Small intestine (tissue), 7 donors: ENCODE data around the gene PALM3. TPM values are rescaled to one million over a fixed set of nuclear protein-coding genes. Genes with fewer than 3 reads are reported as not detected.
A peak's percentile ranks its signal among the peaks of the same experiment; 100 is the strongest.

Experiments
- DNase-seq, 2 donors: peaks; one replicate each; pipeline versions ENCODE4 v3.0.0 to v3.0.0-alpha.2; 2013
- FAIRE-seq: peaks from 2 replicates; lab custom pipeline; 2012; peaks lifted over from hg19 to GRCh38; lab: Jason Lieb, UNC
- H3K27ac ChIP-seq, 3 donors: one replicate each; pipeline ENCODE4 v1.5.1; 2013; ENCODE audit warnings: low read length in 2 of 3, mild to moderate bottlenecking in 2 of 3, control low read depth in 1 of 3, inconsistent platforms in 1 of 3, low read depth in 1 of 3, moderate library complexity in 1 of 3
- H3K27me3 ChIP-seq, 3 donors: one replicate each; pipeline ENCODE4 v1.6.1; 2013; ENCODE audit warnings: low read length in 3 of 3, inconsistent platforms in 1 of 3; ENCODE audit not compliant: control insufficient read depth in 3 of 3, insufficient read depth in 3 of 3
- H3K36me3 ChIP-seq, 3 donors: one replicate each; pipeline ENCODE4 v1.6.1; 2013; ENCODE audit warnings: low read length in 3 of 3, inconsistent platforms in 1 of 3, low read depth in 1 of 3, mild to moderate bottlenecking in 1 of 3, moderate library complexity in 1 of 3; ENCODE audit not compliant: control insufficient read depth in 3 of 3, insufficient read depth in 2 of 3
- H3K4me1 ChIP-seq, 3 donors: one replicate each; pipeline ENCODE4 v1.6.1; 2013; ENCODE audit warnings: low read length in 2 of 3, inconsistent platforms in 1 of 3, low read depth in 1 of 3, mild to moderate bottlenecking in 1 of 3, moderate library complexity in 1 of 3; ENCODE audit not compliant: control insufficient read depth in 3 of 3, insufficient read depth in 2 of 3
- H3K4me3 ChIP-seq, 3 donors: one replicate each; pipeline ENCODE4 v1.5.1; 2013; ENCODE audit warnings: low read length in 3 of 3, control low read depth in 1 of 3, inconsistent platforms in 1 of 3, low read depth in 1 of 3, mild to moderate bottlenecking in 1 of 3, moderate library complexity in 1 of 3
- H3K9me3 ChIP-seq, 2 donors: one replicate each; pipeline ENCODE4 v1.6.1; 2013; ENCODE audit warnings: low read depth in 1 of 2, low read length in 1 of 2; ENCODE audit not compliant: control insufficient read depth in 2 of 2, insufficient read depth in 1 of 2
- WGBS, 3 donors: extraction: QIAGEN DNeasy Blood & Tissue Kit; methylation state at CpG; one replicate each; pipeline ENCODE4 v1.1.7; 2013; 5-methylcytosine and 5-hydroxymethylcytosine counted together
- polyA plus RNA-seq, 4 donors: library from polyadenylated mRNA; stranded (reverse) in 3 of 4; unstranded in 1 of 4; fragments of 200-250 nt in 3 of 4; fragments of 120-200 nt in 1 of 4; gene quantifications; one replicate each; pipeline versions ENCODE4 v1.2.1 to v1.2.3, GENCODE V29; 2013
- donor health status: healthy with polysubstance abuse.
- donor health status: control.
- donor health status: control.
- donor health status: Bipolar disorder and iron deficiency.
- donor health status: healthy.

Gene PALM3
- polyA plus RNA-seq, 4 donors: 1.6 to 28.2 (median 2.6) TPM

DNA sequence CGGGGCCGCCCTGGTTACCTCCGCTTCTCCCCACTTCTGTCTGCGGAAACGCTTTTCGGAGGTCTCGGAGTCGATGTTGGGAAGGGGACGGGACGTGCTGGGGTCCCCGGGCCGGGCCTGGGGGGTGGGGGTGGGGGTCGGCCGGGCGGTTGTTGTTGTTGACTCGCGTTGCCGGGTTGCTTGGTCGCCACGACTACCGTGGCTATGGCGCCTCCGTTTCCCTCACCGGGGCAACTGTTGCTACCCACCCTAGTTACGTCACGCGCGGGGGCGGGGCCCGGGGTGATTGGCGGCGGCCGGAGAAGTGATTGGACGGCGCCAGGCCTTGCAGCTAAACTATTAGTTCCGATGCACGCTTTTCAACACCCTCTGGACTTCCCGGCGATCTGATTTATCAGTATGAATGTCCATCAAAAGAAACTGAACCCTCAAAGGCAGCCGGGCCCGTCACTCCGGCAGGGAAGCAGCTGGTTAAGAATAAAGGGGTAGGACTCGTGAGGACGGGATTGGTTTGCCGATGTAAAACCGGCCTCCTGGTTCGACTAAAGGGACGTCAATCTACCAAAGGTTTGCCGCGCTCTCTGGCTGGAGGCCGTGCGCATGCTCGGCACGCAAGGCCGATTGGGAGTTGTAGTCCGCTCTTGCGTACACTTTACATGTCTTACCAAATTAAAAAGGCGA lies 55.7 kb downstream of the PALM3 start, which contains the start of gene RFX1:
Gene RFX1, minus strand, starts transcription at position 236 of the 681 bp plus-strand sequence. CDS start 12,477 bp downstream, outside the sequence.
- peaks cover 0 to 14% (median 0%) of the 10 kb centered on the region in 3 donors for H3K36me3 ChIP-seq
- H3K4me3 ChIP-seq: peak within 1 kb of the TSS; percentile 83 to 94 (median 91)
- H3K27me3 ChIP-seq: no peaks in the 10 kb centered on the region
- 0 to 1% (median 1%) methylated on average over 44 to 58 of the region's 58 CpGs for whole genome bisulfite sequencing, 3 donors
- no peak for FAIRE-seq
- no peaks in the 10 kb centered on the region for H3K9me3 ChIP-seq
- peak; percentile 100 for DNase-seq
- H3K4me1 ChIP-seq: peaks cover 0 to 12% (median 0%) of the 10 kb centered on the region in 3 donors
- H3K27ac ChIP-seq: peak within 1 kb of the TSS; percentile 97 to 99 (median 97)

DNA sequence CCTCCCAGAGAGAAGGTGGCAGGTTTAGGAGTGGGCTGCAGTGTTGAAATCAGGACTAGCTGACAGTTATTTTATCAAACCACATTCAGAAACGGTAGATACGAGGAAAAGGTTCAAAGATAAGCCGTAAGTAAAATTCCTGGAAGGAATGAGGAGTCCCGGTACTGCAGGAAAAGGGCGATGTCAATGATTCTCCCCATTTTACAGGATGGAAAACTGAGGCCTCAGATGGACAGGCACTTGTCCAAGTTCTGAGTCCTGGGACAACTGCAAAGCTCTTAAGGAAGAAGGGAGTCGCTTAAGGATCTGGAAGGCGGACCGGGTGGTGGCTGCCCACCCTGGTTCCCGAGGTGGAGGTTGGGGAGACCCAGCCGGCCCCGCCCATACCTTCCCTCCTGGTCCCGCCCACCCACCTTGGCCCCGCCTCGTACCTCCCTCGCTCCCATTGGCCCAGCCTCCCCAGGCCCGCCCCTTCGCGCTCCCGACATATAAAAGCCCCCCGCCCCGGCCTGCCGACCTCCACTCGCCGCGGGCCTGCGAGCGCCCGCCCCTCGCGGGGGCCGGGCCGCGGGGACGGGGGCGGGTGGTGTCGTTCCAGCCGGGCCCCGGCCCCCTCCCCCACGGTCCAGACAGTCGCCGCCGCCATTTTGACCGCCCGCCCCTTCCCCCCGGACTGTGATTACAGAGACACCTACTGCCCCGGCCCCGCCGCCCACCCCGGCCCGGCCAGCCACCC lies 56.4 kb downstream of the PALM3 start:
- 1 to 4% (median 2%) methylated on average over 20 to 50 of the region's 50 CpGs for WGBS, 3 donors
- peaks cover 0 to 12% (median 0%) of the 10 kb centered on the region in 3 donors for H3K4me1 ChIP-seq
- H3K9me3 ChIP-seq: no peaks in the 10 kb centered on the region
- peak overlapping the region; percentile 95 to 99 (median 97) for H3K27ac ChIP-seq
- DNase-seq (peak; percentile 92 to 95), FAIRE-seq (no peak)
- peaks cover 0 to 21% (median 0%) of the 10 kb centered on the region in 3 donors for H3K36me3 ChIP-seq
- H3K4me3 ChIP-seq: peak overlapping the region; percentile 83 to 94 (median 91)
- H3K27me3 ChIP-seq: no peaks in the 10 kb centered on the region

GRCh38 chr19:14004619-14005348 lies 57.1 kb downstream of the PALM3 start:
- Histone ChIP-seq H3K36me3 (peaks cover 0 to 28% (median 0%) of the 10 kb centered on the region in 3 donors), H3K27ac (peak overlapping the region; percentile 95 to 99 (median 97)), H3K4me1 (peaks cover 0 to 12% (median 0%) of the 10 kb centered on the region in 3 donors), H3K27me3 (no peaks in the 10 kb centered on the region), H3K9me3 (no peaks in the 10 kb centered on the region), H3K4me3 (peak overlapping the region in 2 of 3 donors; percentile 25 to 91)
- DNase-seq (peak; percentile 79 to 86), FAIRE-seq (no peak)
- WGBS, 3 donors: 16 to 20% (median 19%) methylated on average over 14 of the region's 14 CpGs

Other genes with a start within 250 kb of the PALM3 start
- 1 to 10 TPM in 1 of 4 donors, under 1 TPM in 1, not detected in 2; 0.45 to 1.0 TPM for gene NANOS3, start 184.9 kb downstream of the PALM3 start, polyA plus RNA-seq
- gene BRME1, start 156.0 kb downstream of the PALM3 start, polyA plus RNA-seq: 10 to 100 TPM in 2 of 4 donors, 1 to 10 TPM in 2; 3.5 to 67.1 (median 25.9) TPM
- 100 to 1,000 TPM in 2 of 4 donors, 10 to 100 TPM in 2; 38.2 to 199 (median 103) TPM for gene CC2D1A, start 155.9 kb downstream of the PALM3 start, polyA plus RNA-seq
- 1 to 10 TPM in 1 of 4 donors, under 1 TPM in 1, not detected in 2; 0.41 to 1.7 TPM for gene PODNL1, start 123.7 kb downstream of the PALM3 start, polyA plus RNA-seq
- gene DCAF15, start 109.6 kb downstream of the PALM3 start, polyA plus RNA-seq: 10 to 100 TPM; 14.1 to 26.8 (median 20.9) TPM
- 10 to 100 TPM in 1 of 4 donors, 1 to 10 TPM in 3; 3.8 to 16.6 (median 5.5) TPM for gene RFX1, start 55.8 kb downstream of the PALM3 start, polyA plus RNA-seq
- gene RLN3, start 33.9 kb downstream of the PALM3 start, polyA plus RNA-seq: under 1 TPM in 1 of 4 donors, not detected in 3; 0.68 TPM
- gene IL27RA, start 30.3 kb downstream of the PALM3 start, polyA plus RNA-seq: 1 to 10 TPM in 3 of 4 donors, under 1 TPM in 1; 0.45 to 5.6 (median 3.1) TPM
- 10 to 100 TPM; 13.0 to 60.4 (median 22.9) TPM for gene MISP3, start 10.7 kb upstream of the PALM3 start, polyA plus RNA-seq
- gene C19orf67, start 23.7 kb upstream of the PALM3 start, polyA plus RNA-seq: under 1 TPM in 1 of 4 donors, not detected in 3; 0.07 TPM
- gene SAMD1, start 28.7 kb upstream of the PALM3 start, polyA plus RNA-seq: 10 to 100 TPM; 19.7 to 45.4 (median 32.0) TPM
- 10 to 100 TPM; 34.7 to 66.1 (median 44.1) TPM for gene PRKACA, start 55.7 kb upstream of the PALM3 start, polyA plus RNA-seq
- gene ASF1B, start 74.5 kb upstream of the PALM3 start, polyA plus RNA-seq: 10 to 100 TPM in 2 of 4 donors, 1 to 10 TPM in 2; 3.1 to 26.2 (median 10.3) TPM
- 10 to 100 TPM; 11.1 to 22.7 (median 15.7) TPM for gene ADGRL1, start 144.1 kb upstream of the PALM3 start, polyA plus RNA-seq